Uterus (tissue), 4 donors: ENCODE data around the gene BEX2. TPM values are rescaled to one million over a fixed set of nuclear protein-coding genes. Genes with fewer than 3 reads are reported as not detected.

Experiments
- DNase-seq, 2 donors: peaks; one replicate each; pipeline ENCODE4 v3.0.0-alpha.2; 2019 to 2020
- H3K27ac ChIP-seq, 2 donors: fragments of 200-600 bp; sonication (generic); 1 replicate in 1 of 2; 2 replicates in 1 of 2; pipeline ENCODE4 v1.5.1; 2016 to 2018
- H3K27me3 ChIP-seq, 2 donors: fragments of 200-600 bp; sonication (generic); one replicate each; pipeline ENCODE4 v1.5.1; 2018 to 2019; ENCODE audit warnings: control low read depth in 1 of 2
- H3K36me3 ChIP-seq, 2 donors: fragments of 200-600 bp; sonication (generic); one replicate each; pipeline ENCODE4 v1.5.1; 2019; ENCODE audit warnings: control low read depth in 1 of 2
- H3K4me1 ChIP-seq, 2 donors: fragments of 200-600 bp; sonication (generic); one replicate each; pipeline ENCODE4 v1.5.1; 2018 to 2019; ENCODE audit warnings: control low read depth in 1 of 2
- H3K4me3 ChIP-seq, 2 donors: fragments of 200-600 bp; sonication (generic); 1 replicate in 1 of 2; 2 replicates in 1 of 2; pipeline ENCODE4 v1.5.1; 2018 to 2019; ENCODE audit warnings: mild to moderate bottlenecking in 1 of 2
- H3K9me3 ChIP-seq, 2 donors: fragments of 200-600 bp; sonication (generic); one replicate each; pipeline ENCODE4 v1.5.1; 2019; ENCODE audit warnings: control low read depth in 1 of 2
- CTCF ChIP-seq, 4 experiments: fragments of 200-600 bp in 2 of 4; fragments of 450-650 bp in 2 of 4; sonication (generic) in 2 of 4; IDR thresholded peaks; one replicate each; pipeline ENCODE4 v1.5.1; 2016 to 2019; ENCODE audit warnings: antibody characterized with exemption in 4 of 4, mild to moderate bottlenecking in 2 of 4, moderate library complexity in 1 of 4
- POLR2A ChIP-seq, 2 donors: fragments of 450-650 bp; IDR thresholded peaks; one replicate each; pipeline ENCODE4 v1.6.1; 2016; ENCODE audit warnings: antibody characterized with exemption in 2 of 2, mild to moderate bottlenecking in 1 of 2, moderate library complexity in 1 of 2
- intact Hi-C: fragments of 100-400 bp; cut with DNase I; formaldehyde crosslinking; loops from one replicate; pipeline ENCODE4 v1.15.1; 2023; ENCODE audit warnings: low total_unique reads
- small RNA-seq: library from RNA; depleted of rRNA; stranded (forward); fragments of <200 nt; gene quantifications from one replicate; pipeline ENCODE3, GENCODE V24; 2016
- total RNA-seq, 4 donors: library from RNA; depleted of rRNA in 3 of 4; stranded (reverse); fragments of >200 nt in 3 of 4; gene quantifications; one replicate each; pipeline versions ENCODE4 v1.1.0 to v1.2.4, GENCODE V29; 2014 to 2023
- donor health status: DM: yes; HTN: yes; CAD: no.

Gene BEX2
- total RNA-seq, 4 donors from 2014 or later, result 1.5 to 35.6 (median 15.5) TPM; not detected in 1

DNA sequence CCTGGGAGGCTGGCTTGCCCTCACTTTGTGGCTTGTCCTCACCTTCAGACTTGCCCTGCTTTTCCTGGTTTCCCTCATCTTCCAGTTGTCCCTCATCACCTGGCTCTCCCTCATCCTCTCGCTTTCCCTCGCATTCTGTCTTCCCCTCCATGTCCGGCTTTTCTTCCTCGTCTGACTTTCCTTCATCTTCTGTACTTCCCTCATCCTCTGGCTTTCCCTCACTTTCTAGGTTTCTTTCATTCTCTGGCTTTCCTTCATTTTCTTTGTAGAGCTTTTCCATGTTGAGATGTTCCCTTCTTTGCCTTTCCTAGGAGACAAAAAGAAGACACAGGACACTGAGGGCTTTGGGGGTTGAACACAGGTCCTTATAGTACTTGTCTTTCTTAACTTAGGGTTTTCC lies 36.5 kb downstream of the BEX2 start:
- H3K27ac ChIP-seq, result no peak overlapping the region
- H3K36me3 ChIP-seq, result no peaks in the 10 kb centered on the region
- peaks cover 0 to 5% of the 10 kb centered on the region in 2 donors for H3K27me3 ChIP-seq
- H3K4me1 ChIP-seq, result no peaks in the 10 kb centered on the region
- intact Hi-C loops, result no loop called here
- DNase-seq, result no peak
- H3K4me3 ChIP-seq, result no peak overlapping the region
- no peaks in the 10 kb centered on the region for H3K9me3 ChIP-seq
- TF ChIP-seq CTCF (IDR thresholded peaks at IDR 0.05), result no peak
- TF ChIP-seq POLR2A (IDR thresholded peaks at IDR 0.05), result no peak

Small RNAs within 50 kb of the gene (small RNA-seq; reads per million reads assigned to genes)
- not detected for gene Z92846.1

Other genes starting within 250 kb of the BEX2 start
- 10 to 100 TPM in 1 of 4 donors, 1 to 10 TPM in 2, not detected in 1; 3.6 to 12.1 (median 8.9) TPM for gene BEX1, start 246.8 kb downstream of the BEX2 start, total RNA-seq
- under 1 TPM in 2 of 4 donors, not detected in 2; 0.35 to 0.67 TPM for gene NXF3, start 217.8 kb downstream of the BEX2 start, total RNA-seq
- gene BEX4, start 95.9 kb downstream of the BEX2 start, total RNA-seq, result 10 to 100 TPM; 34.4 to 80.4 (median 49.1) TPM
- 100 to 1,000 TPM in 3 of 4 donors, 10 to 100 TPM in 1; 56.1 to 181 (median 128) TPM for gene TCEAL8, start 55.8 kb downstream of the BEX2 start, total RNA-seq
- 1 to 10 TPM in 2 of 4 donors, not detected in 2; 5.4 to 6.5 TPM for gene TCEAL5, start 34.2 kb downstream of the BEX2 start, total RNA-seq
- 10 to 100 TPM; 23.6 to 90.0 (median 60.4) TPM for gene TCEAL7, start 19.2 kb upstream of the BEX2 start, total RNA-seq
- 10 to 100 TPM; 26.1 to 95.6 (median 52.6) TPM for gene TCEAL9, start 45.5 kb upstream of the BEX2 start, total RNA-seq
- gene BEX3, start 65.5 kb upstream of the BEX2 start, total RNA-seq, result 100 to 1,000 TPM; 101 to 224 (median 179) TPM
- gene RAB40A, start 208.5 kb upstream of the BEX2 start, total RNA-seq, result 1 to 10 TPM in 3 of 4 donors, under 1 TPM in 1; 0.88 to 8.7 (median 3.9) TPM